Glutamatergic neuron (in vitro differentiated cells): ENCODE data around the gene PARP8. TPM values are rescaled to one million over a fixed set of nuclear protein-coding genes. Genes with fewer than 3 reads are reported as not detected.
"Not testable (repeated sequence)": the region's sequence is repeated elsewhere in the genome, so short reads cannot be mapped to it uniquely, and the experiment has no call there.

Experiments
- DNase-seq: peaks from one replicate; pipeline ENCODE4 v3.0.0; 2022
- H3K27ac Mint-ChIP-seq: one replicate; pipeline ENCODE4 v1.8.0; 2020; ENCODE audit warnings: mild to moderate bottlenecking, mixed read lengths, inconsistent platforms; ENCODE audit not compliant: unreplicated experiment
- H3K27me3 Mint-ChIP-seq: one replicate; pipeline ENCODE4 v1.8.0; 2020; ENCODE audit warnings: mild to moderate bottlenecking, moderate library complexity, mixed read lengths, inconsistent platforms; ENCODE audit not compliant: unreplicated experiment
- H3K36me3 Mint-ChIP-seq: one replicate; pipeline ENCODE4 v1.8.0; 2020; ENCODE audit warnings: mild to moderate bottlenecking, mixed read lengths, inconsistent platforms; ENCODE audit not compliant: unreplicated experiment
- H3K4me1 Mint-ChIP-seq: one replicate; pipeline ENCODE4 v1.8.0; 2020; ENCODE audit warnings: mild to moderate bottlenecking, low read depth, mixed read lengths, inconsistent platforms; ENCODE audit not compliant: unreplicated experiment
- H3K4me3 Mint-ChIP-seq: one replicate; pipeline ENCODE4 v1.8.0; 2020; ENCODE audit warnings: mild to moderate bottlenecking, mixed read lengths, inconsistent platforms; ENCODE audit not compliant: unreplicated experiment
- H3K9me3 Mint-ChIP-seq: one replicate; pipeline ENCODE4 v1.8.0; 2020; ENCODE audit warnings: mild to moderate bottlenecking, moderate library complexity, mixed read lengths, inconsistent platforms; ENCODE audit not compliant: unreplicated experiment
- CTCF ChIP-seq: fragments of 200-600 bp; sonication (generic); IDR thresholded peaks from one replicate; pipeline ENCODE4 v1.5.0; 2021; ENCODE audit not compliant: partially characterized antibody, unreplicated experiment
- total RNA-seq: library from RNA; stranded (reverse); fragmentation: NEBNext Ultra II Directional; extraction: Animal tissue kit (Norgen Biotek cat#: 25700); gene quantifications from one replicate; pipeline ENCODE4 v1.2.1, GENCODE V29; 2021; ENCODE audit not compliant: unreplicated experiment

PARP8 gene
- total RNA-seq, 1 donor from 2014 or later: 11.3 TPM

DNA sequence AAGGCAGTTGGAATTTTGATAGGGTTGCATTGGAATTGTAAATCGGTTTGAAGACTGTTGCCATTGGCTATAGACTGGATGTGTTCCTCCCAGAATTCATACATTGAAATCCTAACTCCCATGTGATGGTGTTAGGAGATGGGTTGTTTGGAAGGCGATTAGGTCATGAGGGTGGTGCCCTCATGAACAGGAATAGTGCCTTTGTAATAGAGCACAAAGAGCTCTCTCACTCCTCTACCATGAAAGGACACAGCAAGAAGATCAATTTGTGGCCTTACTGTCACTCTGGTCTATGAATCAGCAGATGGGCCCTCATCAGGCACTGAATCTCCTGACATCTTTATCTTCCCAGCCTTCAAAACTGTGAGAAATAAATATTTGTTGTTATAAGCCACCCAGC lies 133.2 kb downstream of the PARP8 start:
- no peak for TF ChIP-seq CTCF
- Mint-ChIP-seq H3K27me3 (no peaks in the 10 kb centered on the region), H3K4me1 (no peaks in the 10 kb centered on the region), H3K36me3 (peaks cover 9% of the 10 kb centered on the region), H3K27ac (no peak overlapping the region), H3K9me3 (peaks cover 1% of the 10 kb centered on the region), H3K4me3 (no peak overlapping the region)
- no peak for DNase-seq

GRCh38 chr5:50800410-50800809 lies 134.0 kb downstream of the PARP8 start:
- no peak overlapping the region for H3K4me3 Mint-ChIP-seq
- H3K27ac Mint-ChIP-seq: no peak overlapping the region
- peaks cover 1% of the 10 kb centered on the region for H3K9me3 Mint-ChIP-seq
- H3K36me3 Mint-ChIP-seq: peaks cover 9% of the 10 kb centered on the region
- H3K27me3 Mint-ChIP-seq: no peaks in the 10 kb centered on the region
- no peaks in the 10 kb centered on the region for H3K4me1 Mint-ChIP-seq
- no peak for TF ChIP-seq CTCF
- DNase-seq: no peak

DNA sequence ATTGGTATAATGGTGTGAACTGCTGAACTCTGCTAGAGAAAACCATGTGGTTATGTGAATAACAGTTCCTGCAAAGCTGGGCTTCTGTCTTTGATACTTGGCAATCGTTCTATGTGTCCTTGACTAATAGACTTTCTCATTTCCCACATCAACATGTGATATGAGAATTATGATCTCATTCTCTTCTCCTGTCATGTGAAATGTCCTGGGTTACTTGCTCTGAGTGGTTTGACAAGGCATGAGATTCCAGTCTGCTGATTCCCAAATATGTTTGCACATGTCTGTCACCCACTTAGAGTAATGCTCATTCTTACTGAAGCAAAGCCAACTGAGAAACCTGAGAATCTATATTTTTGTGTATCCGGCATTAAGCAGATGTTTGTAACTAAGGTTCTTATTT lies 141.2 kb downstream of the PARP8 start:
- Mint-ChIP-seq H3K36me3 (peaks cover 9% of the 10 kb centered on the region), H3K27me3 (no peaks in the 10 kb centered on the region), H3K4me1 (no peaks in the 10 kb centered on the region), H3K4me3 (no peak overlapping the region), H3K9me3 (peaks cover 1% of the 10 kb centered on the region), H3K27ac (no peak overlapping the region)
- no peak for DNase-seq
- no peak for TF ChIP-seq CTCF

DNA sequence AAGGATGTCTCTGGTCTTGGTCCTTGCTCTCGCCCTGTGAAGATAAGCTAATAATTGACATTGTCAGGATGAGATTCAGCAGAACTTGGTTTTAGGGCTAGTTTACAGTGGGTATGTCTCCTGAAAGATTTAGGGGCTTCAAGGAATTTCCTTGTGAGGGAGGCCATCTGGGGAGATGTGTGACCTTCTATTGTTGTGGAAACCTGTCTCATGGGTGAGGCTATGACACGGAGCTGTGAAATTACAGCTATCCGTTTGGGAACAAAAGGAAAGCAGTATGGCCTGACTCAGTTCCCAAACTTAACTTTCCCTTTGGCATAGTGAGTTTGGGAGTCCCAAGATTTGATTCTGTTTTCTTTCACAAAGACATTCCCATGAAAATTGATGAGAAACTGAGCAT lies 142.0 kb downstream of the PARP8 start:
- Mint-ChIP-seq H3K4me3 (no peak overlapping the region), H3K4me1 (no peaks in the 10 kb centered on the region), H3K9me3 (no peaks in the 10 kb centered on the region), H3K27me3 (no peaks in the 10 kb centered on the region), H3K36me3 (peaks cover 1% of the 10 kb centered on the region), H3K27ac (no peak overlapping the region)
- DNase-seq: no peak
- no peak for TF ChIP-seq CTCF

DNA sequence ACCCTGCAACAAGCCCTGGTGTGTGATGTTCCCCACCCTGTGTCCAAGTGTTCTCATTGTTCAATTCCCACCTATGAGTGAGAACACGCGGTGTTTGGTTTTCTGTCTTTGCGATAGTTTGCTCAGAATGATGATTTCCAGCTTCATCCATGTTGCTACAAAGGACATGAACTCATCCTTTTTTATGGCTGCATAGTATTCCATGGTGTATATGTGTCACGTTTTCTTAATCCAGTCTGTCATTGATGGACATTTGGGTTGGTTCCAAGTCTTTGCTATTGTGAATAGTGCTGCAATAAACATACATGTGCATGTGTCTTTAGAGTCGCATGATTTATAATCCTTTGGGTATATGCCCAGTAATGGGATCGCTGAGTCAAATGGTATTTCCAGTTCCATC lies 145.3 kb downstream of the PARP8 start:
- not testable (repeated sequence) for H3K4me3 Mint-ChIP-seq, H3K27ac Mint-ChIP-seq, DNase-seq, H3K4me1 Mint-ChIP-seq, H3K9me3 Mint-ChIP-seq, H3K36me3 Mint-ChIP-seq, H3K27me3 Mint-ChIP-seq

GRCh38 chr5:50813691-50814090 lies 147.3 kb downstream of the PARP8 start:
- no peak for TF ChIP-seq CTCF
- DNase-seq: no peak
- Mint-ChIP-seq H3K9me3 (no peaks in the 10 kb centered on the region), H3K27ac (no peak overlapping the region), H3K4me1 (no peaks in the 10 kb centered on the region), H3K27me3 (no peaks in the 10 kb centered on the region), H3K4me3 (no peak overlapping the region), H3K36me3 (no peaks in the 10 kb centered on the region)
